Panc1 (cell line): ENCODE data around the gene NRCAM. TPM values are rescaled to one million over a fixed set of nuclear protein-coding genes. Genes with fewer than 3 reads are reported as not detected.

ENCODE experiments used
- ATAC-seq: fragments of 200-7000 bp; cut with Tn5 transposase; 2 replicates; pipeline ENCODE4 v1.9.1; 2020; ENCODE audit warnings: mild to moderate bottlenecking, moderate library complexity
- BruUV-seq: library from RNA; stranded (reverse); fragments of 400-500 nt; replicated peaks from 2 replicates; lab custom pipeline; 2021; lab: Mats Ljungman, UMichigan
- CTCF ChIA-PET: fragments of 300-600 bp; sonication (Branson Sonifier 250); formaldehyde crosslinking; loops from one replicate; lab custom pipeline; 2022; ENCODE audit warnings: antibody characterized with exemption; lab: Charles Lee
- POLR2A ChIA-PET: fragments of 300-600 bp; sonication (Branson Sonifier 250); formaldehyde crosslinking; loops from one replicate; lab custom pipeline; 2022; ENCODE audit warnings: antibody characterized with exemption; lab: Charles Lee
- DNase-seq: peaks from one replicate; pipeline ENCODE4 v3.0.0-alpha.2; 2010; ENCODE audit warnings: low read depth, low spot score
- H3K27ac ChIP-seq: 2 replicates; pipeline ENCODE4 v1.5.1; 2011; ENCODE audit warnings: mild to moderate bottlenecking, low read length, inconsistent platforms
- H3K27me3 ChIP-seq: fragments of 200-500 bp; sonication (Bioruptor generic); 2 replicates; pipeline ENCODE4 v1.6.0; 2014; ENCODE audit warnings: low read length, inconsistent platforms; ENCODE audit not compliant: control insufficient read depth, insufficient read depth
- H3K36me3 ChIP-seq: fragments of 200-500 bp; sonication (Bioruptor generic); 2 replicates; pipeline ENCODE4 v1.5.1; 2014; ENCODE audit warnings: inconsistent platforms, mild to moderate bottlenecking, low read length, moderate library complexity; ENCODE audit not compliant: control insufficient read depth, insufficient read depth
- H3K4me1 ChIP-seq: 2 replicates; pipeline ENCODE4 v1.5.1; 2011; ENCODE audit warnings: inconsistent platforms, mild to moderate bottlenecking, low read length, moderate library complexity; ENCODE audit not compliant: control insufficient read depth, insufficient read depth
- H3K4me3 ChIP-seq, 2 experiments: 2 replicates each; pipeline ENCODE4 v1.5.1; 2011 to 2012; ENCODE audit warnings: low read depth in 2 of 2, low read length in 2 of 2, mild to moderate bottlenecking in 2 of 2, inconsistent platforms in 1 of 2, moderate library complexity in 1 of 2
- H3K9me3 ChIP-seq: fragments of 200-500 bp; sonication (Bioruptor generic); 2 replicates; pipeline ENCODE4 v1.5.1; 2014; ENCODE audit warnings: low read depth, mild to moderate bottlenecking, inconsistent platforms, low read length, moderate library complexity; ENCODE audit not compliant: control insufficient read depth, insufficient read depth
- POLR2AphosphoS5 ChIP-seq: IDR thresholded peaks from 2 replicates; pipeline ENCODE4 v1.6.1; 2012; ENCODE audit warnings: mild to moderate bottlenecking, low read depth, low read length, moderate library complexity
- REST ChIP-seq, 2 experiments: IDR thresholded peaks; 2 replicates each; pipeline ENCODE4 v1.6.1; 2011 to 2012; ENCODE audit warnings: low read depth in 2 of 2, control low read depth in 1 of 2, low read length in 1 of 2, mild to moderate bottlenecking in 1 of 2, moderate library complexity in 1 of 2; ENCODE audit not compliant: insufficient read depth in 1 of 2
- SIN3A ChIP-seq: IDR thresholded peaks from 2 replicates; pipeline ENCODE4 v1.6.1; 2012; ENCODE audit warnings: low read depth, mild to moderate bottlenecking, low read length, moderate library complexity, borderline replicate concordance; ENCODE audit not compliant: insufficient read depth
- TCF7L2 ChIP-seq: IDR thresholded peaks from 2 replicates; pipeline ENCODE4 v1.6.1; 2011; ENCODE audit warnings: mild to moderate bottlenecking, low read depth, low read length, inconsistent platforms
- in situ Hi-C: cut with HindIII; loops from 2 replicates; pipeline ENCODE4 v1.10.0; 2016; ENCODE audit warnings: low sequenced_read_pairs, low pct_unique_long_range_greater_than_20kb
- intact Hi-C: fragments of 100-400 bp; cut with micrococcal nuclease; formaldehyde crosslinking; loops from one replicate; pipeline ENCODE4 v1.10.0; 2022; ENCODE audit not compliant: unreplicated experiment
- total RNA-seq: library from RNA; stranded (reverse); gene quantifications from one replicate; pipeline ENCODE4 v1.2.1, GENCODE V29; 2021; ENCODE audit not compliant: unreplicated experiment
- TF ChIP-seq, protein P1 (sequence below): fragments of 450-650 bp; IDR thresholded peaks from 2 replicates; pipeline ENCODE4 v1.5.1; 2017; ENCODE audit warnings: mild to moderate bottlenecking

The NRCAM gene
- total RNA-seq, 1 experiment from 2014 or later, result 0.21 TPM

DNA sequence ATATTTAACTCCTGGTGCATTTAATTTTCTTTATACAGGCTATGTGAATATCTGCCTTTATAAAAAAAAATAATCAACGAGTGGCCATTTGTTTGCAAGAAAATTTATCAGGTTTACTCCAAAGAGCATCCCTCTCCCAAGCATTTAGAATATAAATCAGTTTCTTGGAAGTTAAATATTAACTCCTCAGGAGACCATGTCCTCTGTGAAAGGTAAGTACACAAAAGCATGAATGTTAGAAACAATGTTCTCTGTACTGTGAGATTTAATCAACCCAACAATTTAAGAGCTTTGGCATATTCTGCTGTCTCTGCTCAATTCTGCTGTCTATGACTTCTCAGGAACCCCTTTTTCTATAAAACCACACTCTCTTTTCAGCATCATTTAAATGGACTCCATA is 206.8 kb downstream of the NRCAM start:
- no TSS peak for BruUV-seq
- Histone ChIP-seq H3K4me3 (no peak overlapping the region), H3K27me3 (no peaks in the 10 kb centered on the region), H3K4me1 (no peaks in the 10 kb centered on the region), H3K27ac (no peak overlapping the region), H3K9me3 (no peaks in the 10 kb centered on the region), H3K36me3 (no peaks in the 10 kb centered on the region)
- DNase-seq, result no peak
- in situ Hi-C loops (no loop called here), intact Hi-C loops (no loop called here)
- no peak for ATAC-seq
- POLR2A ChIA-PET, result no interaction called here
- TF ChIP-seq REST (IDR thresholded peaks at IDR 0.05; ENCODE audit: insufficient read depth in 1 of 2, low read depth in 2 of 2, low read length in 1 of 2) (no peak), SIN3A (no peak), TCF7L2 (no peak), POLR2AphosphoS5 (no peak)
- TF ChIP-seq, protein P1, sequence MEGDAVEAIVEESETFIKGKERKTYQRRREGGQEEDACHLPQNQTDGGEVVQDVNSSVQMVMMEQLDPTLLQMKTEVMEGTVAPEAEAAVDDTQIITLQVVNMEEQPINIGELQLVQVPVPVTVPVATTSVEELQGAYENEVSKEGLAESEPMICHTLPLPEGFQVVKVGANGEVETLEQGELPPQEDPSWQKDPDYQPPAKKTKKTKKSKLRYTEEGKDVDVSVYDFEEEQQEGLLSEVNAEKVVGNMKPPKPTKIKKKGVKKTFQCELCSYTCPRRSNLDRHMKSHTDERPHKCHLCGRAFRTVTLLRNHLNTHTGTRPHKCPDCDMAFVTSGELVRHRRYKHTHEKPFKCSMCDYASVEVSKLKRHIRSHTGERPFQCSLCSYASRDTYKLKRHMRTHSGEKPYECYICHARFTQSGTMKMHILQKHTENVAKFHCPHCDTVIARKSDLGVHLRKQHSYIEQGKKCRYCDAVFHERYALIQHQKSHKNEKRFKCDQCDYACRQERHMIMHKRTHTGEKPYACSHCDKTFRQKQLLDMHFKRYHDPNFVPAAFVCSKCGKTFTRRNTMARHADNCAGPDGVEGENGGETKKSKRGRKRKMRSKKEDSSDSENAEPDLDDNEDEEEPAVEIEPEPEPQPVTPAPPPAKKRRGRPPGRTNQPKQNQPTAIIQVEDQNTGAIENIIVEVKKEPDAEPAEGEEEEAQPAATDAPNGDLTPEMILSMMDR, result no peak
- CTCF ChIA-PET, result no interaction called here

DNA sequence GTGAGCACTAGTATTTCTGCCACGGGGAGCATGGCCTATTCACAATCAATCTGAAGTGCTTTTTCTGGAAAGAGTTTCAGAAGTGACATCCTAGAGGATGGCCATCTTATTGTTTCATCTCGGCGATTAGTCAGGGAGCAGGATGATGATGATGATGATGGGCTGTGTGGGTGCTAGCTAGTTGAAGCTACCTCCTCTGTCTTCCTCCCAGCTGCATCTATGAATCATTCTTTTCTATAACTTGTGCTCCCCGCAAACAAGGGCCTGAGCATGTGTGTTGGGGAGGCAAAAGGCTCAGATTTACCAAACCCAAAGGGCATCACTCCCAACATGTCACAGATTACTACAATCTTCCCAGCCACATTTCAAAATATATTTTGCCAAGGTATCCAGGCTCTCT is 207.4 kb downstream of the NRCAM start:
- ChIA-PET POLR2A (no interaction called here), CTCF (no interaction called here)
- H3K27me3 ChIP-seq, result no peaks in the 10 kb centered on the region
- BruUV-seq, result no TSS peak
- intact Hi-C loops, result no loop called here
- H3K9me3 ChIP-seq, result no peaks in the 10 kb centered on the region
- in situ Hi-C loops, result no loop called here
- ATAC-seq, result no peak
- H3K4me3 ChIP-seq, result no peak overlapping the region
- DNase-seq, result no peak
- H3K36me3 ChIP-seq, result no peaks in the 10 kb centered on the region
- TF ChIP-seq POLR2AphosphoS5 (no peak), TCF7L2 (no peak), SIN3A (no peak), REST (IDR thresholded peaks at IDR 0.05; ENCODE audit: insufficient read depth in 1 of 2, low read depth in 2 of 2, low read length in 1 of 2) (no peak)
- TF ChIP-seq, protein P1, result no peak
- H3K4me1 ChIP-seq, result no peaks in the 10 kb centered on the region
- H3K27ac ChIP-seq, result no peak overlapping the region
